Esophagus muscularis mucosa (tissue), 4 donors: ENCODE measurements around the gene PIP5K1B.

ENCODE experiments used
- CTCF ChIP-seq, 3 experiments: fragments of 200-600 bp in 2 of 3; fragments of 450-650 bp in 1 of 3; sonication (generic) in 2 of 3; IDR thresholded peaks; one replicate each; pipeline ENCODE4 v1.5.1; 2017 to 2019; ENCODE audit warnings: antibody characterized with exemption in 3 of 3, mild to moderate bottlenecking in 2 of 3, moderate library complexity in 1 of 3
- EP300 ChIP-seq: sonication (generic); formaldehyde crosslinking; IDR thresholded peaks from one replicate; pipeline ENCODE4 v1.6.1; 2017; ENCODE audit warnings: antibody characterized with exemption
- POLR2A ChIP-seq: fragments of 450-650 bp; IDR thresholded peaks from one replicate; pipeline ENCODE4 v1.6.1; 2017; ENCODE audit warnings: antibody characterized with exemption, moderate library complexity, mild to moderate bottlenecking, low read depth
- POLR2AphosphoS5 ChIP-seq, 2 donors: sonication (generic); formaldehyde crosslinking; IDR thresholded peaks; one replicate each; pipeline ENCODE4 v1.6.1; 2017; ENCODE audit warnings: antibody characterized with exemption in 2 of 2

GRCh38 chr9:68894502-68894901 is 189.5 kb downstream of the PIP5K1B start:
- TF ChIP-seq CTCF (IDR thresholded peaks at IDR 0.05) (no peak), POLR2A (no peak), EP300 (no peak), POLR2AphosphoS5 (IDR thresholded peaks at IDR 0.05) (no peak)
